ENCODE results near the gene NELFA. TPM values are rescaled to one million over a fixed set of nuclear protein-coding genes. Genes with fewer than 3 reads are reported as not detected.

NELFA gene
- total and polyA plus RNA-seq, 2 of the 4 experiments (the other 2 are of a cell fraction): 4.3 to 21.9 TPM

- in situ Hi-C loops (cut with MboI; ENCODE audit: low sequenced_read_pairs): no loop called here
- BruUV-seq (replicated peaks): no TSS peak
- no peak overlapping the region for H3K4me3 ChIP-seq (ENCODE audit: insufficient read depth, low read depth, low read length)
- H3K18ac ChIP-seq (ENCODE audit: low read depth, low read length): no peak overlapping the region
- H3K9ac ChIP-seq (ENCODE audit: low read depth, low read length): no peak overlapping the region
- H2BK15ac ChIP-seq (ENCODE audit: low read depth, low read length): no peak overlapping the region
- peaks cover 4 to 51% of the 10 kb centered on the region in 2 experiments; a peak in 3 of 4 replicates for H3K79me1 ChIP-seq (ENCODE audit: low read depth in 1 of 2, low read length in 2 of 2)
- DNase-seq: no peak
- no peak overlapping the region for H4K5ac ChIP-seq (ENCODE audit: low read depth, low read length)
- H2BK20ac ChIP-seq (ENCODE audit: low read depth, low read length): no peak overlapping the region
- dilution Hi-C loops (cut with HindIII; ENCODE audit: low sequenced_read_pairs, unreplicated experiment): no loop called here
- POLR2A ChIA-PET (ENCODE audit: unreplicated experiment): no interaction called here
- H3K27me3 ChIP-seq (ENCODE audit: control insufficient read depth, insufficient read depth, low read length): no peaks in the 10 kb centered on the region
- peaks cover 5% of the 10 kb centered on the region; the same call in 1 of the 2 replicates for H3K4me1 ChIP-seq (ENCODE audit: control insufficient read depth, insufficient read depth, low read length)
- H3K23ac ChIP-seq (ENCODE audit: low read depth, low read length): no peak overlapping the region
- H3K36me3 ChIP-seq (ENCODE audit: control insufficient read depth, insufficient read depth, low read length): peaks cover 37% of the 10 kb centered on the region
- H3K27ac ChIP-seq (ENCODE audit: insufficient read depth, low read length): no peak overlapping the region
- no peak for ATAC-seq (ENCODE audit: low read depth)
- H3K4ac ChIP-seq (ENCODE audit: low read depth, low read length): no peak overlapping the region
- no peak overlapping the region for H2AFZ ChIP-seq (replicated peaks; ENCODE audit: low read length, poor library complexity)
- H3K14ac ChIP-seq (replicated peaks; ENCODE audit: low read depth, low read length): no peak overlapping the region
- H3K4me2 ChIP-seq (ENCODE audit: low read depth, low read length): no peak overlapping the region
- WGBS, 2 experiments (ENCODE audit: extremely low coverage in 2 of 2, insufficient read length in 1 of 2): no CpG with 5 or more reads among the region's 9 CpGs
- H4K8ac ChIP-seq (ENCODE audit: low read depth in 2 of 2, low read length in 2 of 2): no peak overlapping the region
- no peaks in the 10 kb centered on the region for H3K9me1 ChIP-seq (ENCODE audit: insufficient read depth, low read length)
- H3K56ac ChIP-seq (ENCODE audit: extremely low read depth, insufficient read depth, low read length): no peak overlapping the region
- intact Hi-C loops (cut with micrococcal nuclease): no loop called here
- CTCF ChIA-PET: no interaction called here
- peak overlapping the region; percentile 65 for H2AK9ac ChIP-seq (replicated peaks; ENCODE audit: low read depth, low read length, poor library complexity)
- H3K9me3 ChIP-seq (ENCODE audit: control insufficient read depth, insufficient read depth, low read length): no peaks in the 10 kb centered on the region
- no peaks in the 10 kb centered on the region; the same call in 1 of the 2 replicates for H4K20me1 ChIP-seq (ENCODE audit: insufficient read depth, low read length)
- H2BK120ac ChIP-seq (ENCODE audit: low read depth, low read length): no peak overlapping the region
- no peak overlapping the region for H2BK5ac ChIP-seq (ENCODE audit: low read depth, low read length, poor library complexity, severe bottlenecking)
- H2AK5ac ChIP-seq (ENCODE audit: low read depth, low read length): no peak overlapping the region
- H4K91ac ChIP-seq (ENCODE audit: insufficient read depth, low read depth, low read length): no peak overlapping the region
- TF ChIP-seq RFX5 (IDR thresholded peaks at IDR 0.05; ENCODE audit: low read depth, low read length) (no peak), FOS (IDR thresholded peaks at IDR 0.05; ENCODE audit: low read depth, low read length) (no peak), MXI1 (IDR thresholded peaks at IDR 0.05; ENCODE audit: borderline replicate concordance, low read depth, low read length) (no peak), MAZ (IDR thresholded peaks at IDR 0.05; ENCODE audit: borderline replicate concordance, low read depth, low read length) (no peak), POLR2A (IDR thresholded peaks at IDR 0.05; ENCODE audit: low read depth, low read length) (no peak), ELK1 (IDR thresholded peaks at IDR 0.05; ENCODE audit: borderline replicate concordance, low read depth, low read length) (no peak), RAD21 (IDR thresholded peaks at IDR 0.05; ENCODE audit: low read length) (no peak), BHLHE40 (IDR thresholded peaks at IDR 0.05; ENCODE audit: low read depth, low read length) (no peak), CTCF (conservative IDR thresholded peaks at IDR 0.05; ENCODE audit: low read depth, low read length) (no peak), RCOR1 (IDR thresholded peaks at IDR 0.05; ENCODE audit: insufficient replicate concordance, low read length) (no peak), SMC3 (IDR thresholded peaks at IDR 0.05; ENCODE audit: low read depth, low read length) (no peak), CHD1 (IDR thresholded peaks at IDR 0.05; ENCODE audit: low read depth, low read length) (no peak), NFE2L2 (IDR thresholded peaks at IDR 0.05; ENCODE audit: low read depth, low read length) (no peak)
These were observed 55.4 kb downstream of the NELFA start for GRCh38 chr4:1953335-1953734.
